Right cardiac atrium (tissue), 5 donors: ENCODE results near the gene ELAVL4. TPM values are rescaled to one million over a fixed set of nuclear protein-coding genes. Genes with fewer than 3 reads are reported as not detected.

ENCODE experiments used
- ATAC-seq, 2 donors: fragments of 200-7000 bp; cut with Tn5 transposase; one replicate each; pipeline versions ENCODE4 v1.8.0 to v1.9.1; 2020; ENCODE audit warnings: moderate library complexity in 2 of 2, mild to moderate bottlenecking in 1 of 2
- DNase-seq, 3 donors: peaks; one replicate each; pipeline ENCODE4 v3.0.0-alpha.2; 2020
- H3K27ac ChIP-seq: one replicate; pipeline ENCODE4 v1.5.1; 2013; ENCODE audit warnings: mild to moderate bottlenecking, low read length, control low read depth, moderate library complexity
- H3K27me3 ChIP-seq: one replicate; pipeline ENCODE4 v1.6.1; 2013; ENCODE audit not compliant: control insufficient read depth, insufficient read depth
- H3K4me1 ChIP-seq: one replicate; pipeline ENCODE4 v1.6.1; 2013; ENCODE audit warnings: low read length; ENCODE audit not compliant: control insufficient read depth, insufficient read depth
- H3K4me3 ChIP-seq: one replicate; pipeline ENCODE4 v1.5.1; 2013; ENCODE audit warnings: low read length, control low read depth
- H3K9me3 ChIP-seq: one replicate; pipeline ENCODE4 v1.6.1; 2013; ENCODE audit warnings: low read length; ENCODE audit not compliant: control insufficient read depth
- whole genome bisulfite sequencing: extraction: QIAGEN DNeasy Blood & Tissue Kit; methylation state at CpG from one replicate; pipeline ENCODE4 v1.1.7; 2013; 5-methylcytosine and 5-hydroxymethylcytosine counted together
- intact Hi-C, 4 donors: fragments of 100-400 bp; cut with DNase I; formaldehyde crosslinking; loops; one replicate each; pipeline versions ENCODE4 v1.11.0 to v1.14.0; 2022 to 2023
- polyA plus RNA-seq: library from polyadenylated mRNA; stranded (reverse); fragments of 200-250 nt; gene quantifications from one replicate; pipeline ENCODE4 v1.2.3, GENCODE V29; 2013
- total RNA-seq, 4 donors: library from RNA; stranded (reverse); fragmentation: NEBNext Ultra II Directional; extraction: Animal tissue kit (Norgen Biotek cat#: 25700); gene quantifications; one replicate each; pipeline ENCODE4 v1.2.1, GENCODE V29; 2021
- donor health status: healthy with polysubstance abuse.
- donor health status: DM: no; HTN: yes; CAD: no.
- donor health status: DM: no; HTN: no; CAD: no.
- donor health status: DM: no; HTN: yes; CAD: no; lungs with severe emphysema.
- donor health status: DM: yes; HTN: yes; CAD: no.

Gene ELAVL4
- total and polyA plus RNA-seq, 5 donors: 0.34 to 0.64 (median 0.41) TPM

DNA sequence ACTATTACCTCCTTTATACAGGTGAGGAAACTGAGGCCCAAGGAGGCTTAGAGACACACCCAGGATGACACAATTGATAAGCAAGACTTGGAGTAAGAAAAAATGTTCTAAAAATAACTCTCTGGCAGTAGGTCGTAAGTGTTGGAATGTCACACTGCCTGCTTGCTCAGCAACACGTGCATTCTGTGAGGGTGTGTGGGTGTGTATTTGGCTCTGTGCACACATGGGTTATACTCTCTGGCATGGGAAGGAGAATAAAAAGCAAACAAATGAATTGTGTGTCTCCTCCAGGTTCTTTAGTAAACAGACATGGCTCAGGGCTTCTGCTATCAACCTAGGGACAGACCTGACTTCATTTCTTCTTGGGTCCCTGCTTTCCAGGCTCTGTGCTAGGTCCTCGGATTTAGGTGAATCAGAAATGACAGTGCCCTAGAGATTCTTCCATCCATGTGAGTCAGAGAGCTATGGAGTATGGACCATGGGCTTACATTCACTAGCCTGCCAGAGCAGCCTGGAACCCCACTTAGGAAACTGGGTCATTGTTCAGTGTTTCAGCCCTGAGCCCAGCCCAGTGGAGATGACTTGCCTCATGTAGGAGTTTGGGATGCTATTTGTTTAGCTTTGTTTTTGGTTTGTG lies 72.4 kb downstream of the ELAVL4 start:
- Histone ChIP-seq H3K27ac (no peak overlapping the region), H3K27me3 (no peaks in the 10 kb centered on the region), H3K9me3 (no peaks in the 10 kb centered on the region), H3K4me1 (peaks cover 5% of the 10 kb centered on the region), H3K4me3 (no peak overlapping the region)
- intact Hi-C loops: no loop called here
- ATAC-seq (peak; percentile 77 to 86), DNase-seq (peak in 2 of 3 donors; percentile 43 to 53)
- 25% methylated on average over 3 of the region's 3 CpGs for WGBS

DNA sequence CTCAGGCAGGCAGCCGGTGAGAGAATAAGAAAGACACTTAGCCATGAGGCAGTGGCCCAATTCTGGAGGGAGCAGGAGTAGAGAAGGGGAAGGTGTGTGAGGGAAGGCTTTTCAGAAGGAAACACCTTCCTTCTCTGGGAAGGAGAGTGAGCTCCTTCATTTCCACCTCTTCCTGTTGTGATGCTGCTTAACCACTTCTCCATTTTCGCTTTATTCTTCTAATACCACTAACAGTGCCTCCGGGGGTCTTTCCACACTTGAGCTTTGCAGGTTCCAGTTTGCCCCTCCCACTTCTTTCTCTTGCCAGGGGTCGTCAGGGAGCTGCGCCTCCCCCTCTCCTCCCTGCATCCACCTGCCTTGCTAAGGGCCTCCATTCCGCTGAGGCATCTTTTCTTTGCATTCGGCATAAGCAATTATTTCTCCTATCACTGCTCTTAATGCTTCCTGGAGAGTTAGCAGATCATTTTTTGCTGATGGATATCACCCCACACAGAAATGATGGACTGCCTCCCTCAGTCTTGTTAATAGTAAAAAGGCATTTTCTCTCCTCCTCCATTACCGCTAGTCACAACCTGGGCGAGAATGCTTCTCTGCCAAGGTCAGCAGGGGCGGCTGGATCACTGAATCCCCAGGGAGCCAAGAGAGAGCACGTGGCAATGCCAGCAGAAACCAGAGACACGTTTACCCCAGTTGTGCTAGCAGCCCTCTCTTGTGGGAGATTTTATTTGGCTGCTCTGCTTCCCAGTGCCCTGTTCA lies 74.8 kb downstream of the ELAVL4 start:
- Histone ChIP-seq H3K9me3 (no peaks in the 10 kb centered on the region), H3K4me3 (no peak overlapping the region), H3K27ac (no peak overlapping the region), H3K27me3 (no peaks in the 10 kb centered on the region), H3K4me1 (no peaks in the 10 kb centered on the region)
- intact Hi-C loops: no loop called here
- no peak for ATAC-seq
- peak in 1 of 3 donors; percentile 43 for DNase-seq
- 37% methylated on average over 12 of the region's 12 CpGs for WGBS

GRCh38 chr1:50189369-50189768 lies 80.6 kb downstream of the ELAVL4 start:
- H3K27me3 ChIP-seq: no peaks in the 10 kb centered on the region
- intact Hi-C loops: no loop called here
- H3K4me3 ChIP-seq: no peak overlapping the region
- no peaks in the 10 kb centered on the region for H3K4me1 ChIP-seq
- H3K27ac ChIP-seq: no peak overlapping the region
- 82% methylated on average over 3 of the region's 3 CpGs for WGBS
- no peak for DNase-seq
- H3K9me3 ChIP-seq: no peaks in the 10 kb centered on the region
- no peak for ATAC-seq

DNA sequence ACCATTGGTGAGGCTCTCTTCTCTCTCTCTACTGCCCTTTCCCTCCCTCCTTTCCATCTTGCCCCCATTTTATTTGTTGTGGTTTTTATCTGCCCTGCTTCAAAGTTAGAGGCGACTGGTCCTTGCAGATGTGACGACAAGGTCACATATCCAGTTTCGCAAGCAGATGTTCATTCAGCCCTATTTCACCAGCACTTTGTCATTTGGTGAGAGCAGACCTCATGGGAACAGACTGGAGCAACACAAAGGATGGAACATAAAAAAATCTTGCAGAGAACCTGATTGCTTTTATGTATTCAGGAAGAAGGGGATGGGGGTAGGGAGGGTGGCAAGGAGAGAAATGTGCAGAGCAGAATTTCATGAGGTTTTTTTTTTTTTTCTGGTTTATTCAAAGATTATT lies 84.3 kb downstream of the ELAVL4 start:
- no peaks in the 10 kb centered on the region for H3K9me3 ChIP-seq
- ATAC-seq: no peak
- H3K27me3 ChIP-seq: no peaks in the 10 kb centered on the region
- intact Hi-C loops: no loop called here
- no peaks in the 10 kb centered on the region for H3K4me1 ChIP-seq
- 42% methylated on average over 3 of the region's 3 CpGs for WGBS
- no peak overlapping the region for H3K4me3 ChIP-seq
- DNase-seq: no peak
- no peak overlapping the region for H3K27ac ChIP-seq

GRCh38 chr1:50195205-50195604 lies 86.5 kb downstream of the ELAVL4 start:
- H3K4me3 ChIP-seq: no peak overlapping the region
- intact Hi-C loops: no loop called here
- H3K4me1 ChIP-seq: no peaks in the 10 kb centered on the region
- no peaks in the 10 kb centered on the region for H3K9me3 ChIP-seq
- no peak for DNase-seq
- H3K27ac ChIP-seq: no peak overlapping the region
- WGBS: 57% methylated on average over 2 of the region's 2 CpGs
- H3K27me3 ChIP-seq: no peaks in the 10 kb centered on the region
- ATAC-seq: no peak

GRCh38 chr1:50196081-50196480 lies 87.4 kb downstream of the ELAVL4 start:
- Histone ChIP-seq H3K9me3 (no peaks in the 10 kb centered on the region), H3K27ac (no peak overlapping the region), H3K4me1 (no peaks in the 10 kb centered on the region), H3K27me3 (no peaks in the 10 kb centered on the region), H3K4me3 (no peak overlapping the region)
- ATAC-seq (no peak), DNase-seq (no peak)
- intact Hi-C loops: no loop called here
- 50% methylated on average over 1 of the region's 1 CpG for WGBS

DNA sequence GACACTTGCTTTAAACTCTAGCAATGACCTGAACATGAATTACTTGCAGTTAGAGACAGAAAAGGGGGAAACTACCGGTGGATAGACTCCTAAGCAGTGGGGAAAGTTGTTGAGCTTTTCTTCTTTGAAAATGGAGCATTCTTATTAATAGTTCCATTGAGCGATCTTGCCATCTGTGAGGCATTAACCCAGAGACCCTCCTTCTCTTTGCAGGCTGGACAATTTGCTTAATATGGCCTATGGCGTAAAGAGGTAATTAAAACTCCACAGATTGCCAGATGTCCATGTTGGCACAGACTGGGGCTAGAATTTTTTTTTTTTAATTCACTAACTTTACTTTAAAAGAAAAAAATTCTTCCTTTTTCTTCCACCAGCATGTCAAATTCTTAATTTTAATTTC lies 88.5 kb downstream of the ELAVL4 start:
- 81% methylated on average over 3 of the region's 3 CpGs for WGBS

GRCh38 chr1:50208315-50208714 lies 99.6 kb downstream of the ELAVL4 start:
- H3K4me1 ChIP-seq: no peaks in the 10 kb centered on the region
- DNase-seq: peak in 1 of 3 donors; percentile 29
- H3K27ac ChIP-seq: no peak overlapping the region
- H3K9me3 ChIP-seq: no peaks in the 10 kb centered on the region
- intact Hi-C loops: no loop called here
- H3K27me3 ChIP-seq: peaks cover 2% of the 10 kb centered on the region
- 61% methylated on average over 2 of the region's 2 CpGs for WGBS
- no peak overlapping the region for H3K4me3 ChIP-seq
- no peak for ATAC-seq

More for the DNA sequence above, 88.5 kb downstream of the ELAVL4 start:
- no peaks in the 10 kb centered on the region for H3K4me1 ChIP-seq
- H3K9me3 ChIP-seq: no peaks in the 10 kb centered on the region
- DNase-seq (no peak), ATAC-seq (no peak)
- intact Hi-C loops: no loop called here
- H3K27ac ChIP-seq: no peak overlapping the region
- H3K4me3 ChIP-seq: no peak overlapping the region
- H3K27me3 ChIP-seq: no peaks in the 10 kb centered on the region

GRCh38 chr1:50208756-50209155 lies 100.0 kb downstream of the ELAVL4 start:
- Histone ChIP-seq H3K9me3 (no peaks in the 10 kb centered on the region), H3K4me3 (no peak overlapping the region), H3K27me3 (peaks cover 2% of the 10 kb centered on the region), H3K27ac (no peak overlapping the region), H3K4me1 (no peaks in the 10 kb centered on the region)
- ATAC-seq: no peak
- intact Hi-C loops: no loop called here
- no peak for DNase-seq
- 28% methylated on average over 1 of the region's 1 CpG for WGBS

GRCh38 chr1:50209749-50210148 lies 101.0 kb downstream of the ELAVL4 start:
- DNase-seq (no peak), ATAC-seq (no peak)
- 21% methylated on average over 1 of the region's 1 CpG for WGBS
- Histone ChIP-seq H3K27me3 (no peaks in the 10 kb centered on the region), H3K4me3 (no peak overlapping the region), H3K27ac (no peak overlapping the region), H3K4me1 (no peaks in the 10 kb centered on the region), H3K9me3 (no peaks in the 10 kb centered on the region)
- intact Hi-C loops: no loop called here

DNA sequence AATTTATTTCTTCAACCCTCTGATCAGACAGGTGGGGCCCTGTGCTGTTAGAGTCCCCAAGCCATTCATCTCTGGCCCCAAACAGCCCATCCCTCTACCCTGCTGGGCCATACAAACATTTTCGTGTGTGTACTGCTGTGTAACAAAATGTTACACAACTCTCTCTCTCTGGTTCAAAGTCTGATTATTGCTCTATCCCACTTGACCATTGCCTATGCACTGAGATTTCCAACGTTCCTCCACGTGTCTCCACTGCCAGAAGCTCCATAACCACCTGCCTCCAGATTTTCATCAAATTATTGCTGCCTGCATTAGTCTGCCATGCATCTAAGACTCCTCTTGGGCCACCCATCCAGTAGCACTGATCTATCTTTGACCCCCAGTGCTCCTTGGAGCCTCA lies 104.8 kb downstream of the ELAVL4 start:
- intact Hi-C loops: no loop called here
- ATAC-seq (no peak), DNase-seq (no peak)
- no peak overlapping the region for H3K4me3 ChIP-seq
- no peaks in the 10 kb centered on the region for H3K9me3 ChIP-seq
- H3K27ac ChIP-seq: no peak overlapping the region
- 63% methylated on average over 3 of the region's 3 CpGs for WGBS
- no peaks in the 10 kb centered on the region for H3K4me1 ChIP-seq
- H3K27me3 ChIP-seq: no peaks in the 10 kb centered on the region
